ENCODE data around the gene TTC9B. TPM values are rescaled to one million over a fixed set of nuclear protein-coding genes. Genes with fewer than 3 reads are reported as not detected.
A peak's percentile ranks its signal among the peaks of the same experiment; 100 is the strongest.

The TTC9B gene
- total and polyA plus RNA-seq, 2 of the 13 experiments (the other 11 are each of a cell fraction or from before 2014, with no cell fraction given), result not detected

DNA sequence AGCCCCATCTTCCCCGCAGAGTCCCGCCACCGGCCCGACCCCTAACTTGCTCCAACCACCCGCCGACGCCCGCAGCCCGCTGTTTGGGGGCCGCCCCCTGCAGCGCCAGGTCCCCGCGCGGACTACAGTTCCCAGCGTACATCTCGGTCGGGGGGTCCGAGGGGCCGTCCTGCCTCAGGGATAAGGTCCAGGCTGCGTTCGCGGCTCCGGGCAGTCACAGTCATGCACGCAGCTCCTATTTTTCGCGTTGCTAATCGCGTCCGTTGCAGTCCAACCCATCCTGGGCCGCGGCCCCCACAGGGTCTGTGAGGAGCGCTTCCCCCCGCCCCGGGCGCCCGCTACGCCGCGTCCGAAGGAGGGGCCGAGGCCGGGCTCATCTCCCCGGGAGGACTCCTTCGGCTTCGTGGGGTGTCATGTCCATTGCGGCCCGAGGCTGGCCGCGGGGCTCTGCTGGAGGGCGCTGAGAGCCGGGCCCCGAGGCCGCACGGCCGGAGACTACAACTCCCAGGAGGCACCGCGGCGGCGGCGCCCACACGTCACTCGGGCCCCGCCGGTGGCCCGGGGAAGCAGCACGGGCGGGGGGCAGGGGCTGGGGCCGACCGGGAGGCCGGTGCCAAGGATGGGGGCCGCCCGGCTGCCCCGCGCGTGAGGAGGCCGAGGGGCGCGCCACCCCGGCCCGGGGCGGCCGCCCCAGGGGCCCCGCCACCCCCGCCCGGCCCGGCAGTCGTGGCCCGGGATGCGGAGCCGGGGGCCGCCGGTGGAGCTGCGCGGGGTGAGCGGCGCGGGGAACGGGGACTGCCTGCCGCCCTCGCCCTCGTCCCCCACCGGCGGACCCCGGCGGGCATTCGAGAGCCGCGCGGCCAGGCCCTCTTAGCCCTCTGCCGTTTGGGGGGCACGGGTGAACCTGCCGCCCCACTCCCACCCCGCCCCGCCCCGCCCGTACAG, 27.0 kb downstream of the TTC9B start, which contains the start of gene MAP3K10 (continued):
- TF ChIP-seq RERE (CRISPR knock-in tag; IDR thresholded peaks at IDR 0.05; ENCODE audit: low read depth) (no peak), ZNF724P (CRISPR knock-in tag; IDR thresholded peaks at IDR 0.05; ENCODE audit: borderline replicate concordance) (no peak; the same call in 1 of the 2 replicates), NR3C1 (CRISPR knock-in tag; IDR thresholded peaks at IDR 0.05) (no peak), ZNF383 (CRISPR knock-in tag; IDR thresholded peaks at IDR 0.05; ENCODE audit: borderline replicate concordance) (no peak), NFRKB (IDR thresholded peaks at IDR 0.05) (no peak), LRRFIP1 (CRISPR knock-in tag; conservative IDR thresholded peaks at IDR 0.05) (no peak), KLF15 (CRISPR knock-in tag; IDR thresholded peaks at IDR 0.05; ENCODE audit: borderline replicate concordance) (no peak), RFX5 (IDR thresholded peaks at IDR 0.05; ENCODE audit: low read depth, low read length) (no peak), ZNF652 (CRISPR knock-in tag; IDR thresholded peaks at IDR 0.05; ENCODE audit: borderline replicate concordance, low read depth) (no peak), MLLT10 (CRISPR knock-in tag; IDR thresholded peaks at IDR 0.05) (no peak), ESRRA (CRISPR knock-in tag; IDR thresholded peaks at IDR 0.05; ENCODE audit: low read depth) (no peak), ARHGAP35 (CRISPR knock-in tag; IDR thresholded peaks at IDR 0.05; ENCODE audit: borderline replicate concordance) (peak; percentile 75; the same call in 1 of the 2 replicates), ZNF24 (IDR thresholded peaks at IDR 0.05) (no peak), RXRB (CRISPR knock-in tag; IDR thresholded peaks at IDR 0.05; ENCODE audit: borderline replicate concordance) (no peak; the same call in 1 of the 2 replicates)
- TF ChIP-seq, protein P1, sequence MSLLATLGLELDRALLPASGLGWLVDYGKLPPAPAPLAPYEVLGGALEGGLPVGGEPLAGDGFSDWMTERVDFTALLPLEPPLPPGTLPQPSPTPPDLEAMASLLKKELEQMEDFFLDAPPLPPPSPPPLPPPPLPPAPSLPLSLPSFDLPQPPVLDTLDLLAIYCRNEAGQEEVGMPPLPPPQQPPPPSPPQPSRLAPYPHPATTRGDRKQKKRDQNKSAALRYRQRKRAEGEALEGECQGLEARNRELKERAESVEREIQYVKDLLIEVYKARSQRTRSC (CRISPR knock-in tag; IDR thresholded peaks at IDR 0.05; ENCODE audit: low read depth), result no peak; the same call in 1 of the 2 replicates
- TF ChIP-seq, protein P2, sequence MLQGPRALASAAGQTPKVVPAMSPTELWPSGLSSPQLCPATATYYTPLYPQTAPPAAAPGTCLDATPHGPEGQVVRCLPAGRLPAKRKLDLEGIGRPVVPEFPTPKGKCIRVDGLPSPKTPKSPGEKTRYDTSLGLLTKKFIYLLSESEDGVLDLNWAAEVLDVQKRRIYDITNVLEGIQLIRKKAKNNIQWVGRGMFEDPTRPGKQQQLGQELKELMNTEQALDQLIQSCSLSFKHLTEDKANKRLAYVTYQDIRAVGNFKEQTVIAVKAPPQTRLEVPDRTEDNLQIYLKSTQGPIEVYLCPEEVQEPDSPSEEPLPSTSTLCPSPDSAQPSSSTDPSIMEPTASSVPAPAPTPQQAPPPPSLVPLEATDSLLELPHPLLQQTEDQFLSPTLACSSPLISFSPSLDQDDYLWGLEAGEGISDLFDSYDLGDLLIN (CRISPR knock-in tag; IDR thresholded peaks at IDR 0.05; ENCODE audit: borderline replicate concordance), result no peak
